ENCODE data around the gene HINT3. TPM values are rescaled to one million over a fixed set of nuclear protein-coding genes. Genes with fewer than 3 reads are reported as not detected.

HINT3 gene
- total RNA-seq, 1 donor from 2014 or later, result 17.4 TPM

GRCh38 chr6:125985979-125986300, 29.4 kb downstream of the HINT3 start:
- Mint-ChIP-seq H3K9me3 (no peaks in the 10 kb centered on the region), H3K36me3 (ENCODE audit: low read depth) (no peaks in the 10 kb centered on the region), H3K27ac (ENCODE audit: unreplicated experiment) (no peak overlapping the region), H3K4me3 (no peak overlapping the region), H3K4me1 (no peaks in the 10 kb centered on the region), H3K27me3 (ENCODE audit: low read depth) (no peaks in the 10 kb centered on the region)
- no peak for DNase-seq (ENCODE audit: low read depth, low spot score)
- TF ChIP-seq CTCF (conservative IDR thresholded peaks at IDR 0.05), result no peak

- no peaks in the 10 kb centered on the region for H3K4me1 Mint-ChIP-seq
- no peaks in the 10 kb centered on the region for H3K27me3 Mint-ChIP-seq (ENCODE audit: low read depth)
- DNase-seq (ENCODE audit: low read depth, low spot score), result peak; percentile 78
- H3K9me3 Mint-ChIP-seq, result no peaks in the 10 kb centered on the region
- H3K36me3 Mint-ChIP-seq (ENCODE audit: low read depth), result no peaks in the 10 kb centered on the region
- TF ChIP-seq CTCF (conservative IDR thresholded peaks at IDR 0.05), result peak; percentile 33
- H3K4me3 Mint-ChIP-seq, result peak within 1 kb of the TSS; percentile 50
- no peak within 1 kb of the TSS for H3K27ac Mint-ChIP-seq (ENCODE audit: unreplicated experiment)
These were observed 29.9 kb downstream of the HINT3 start, which contains the start of gene TRMT11 for GRCh38 chr6:125986301-125987025. TRMT11 (plus strand) TSS chr6:125986540; CDS start chr6:125986551, 11 bp downstream.

- DNase-seq (ENCODE audit: low read depth, low spot score), result no peak
- Mint-ChIP-seq H3K4me1 (no peaks in the 10 kb centered on the region), H3K4me3 (no peak overlapping the region), H3K9me3 (no peaks in the 10 kb centered on the region), H3K27ac (ENCODE audit: unreplicated experiment) (no peak overlapping the region), H3K27me3 (ENCODE audit: low read depth) (no peaks in the 10 kb centered on the region), H3K36me3 (ENCODE audit: low read depth) (no peaks in the 10 kb centered on the region)
- TF ChIP-seq CTCF (conservative IDR thresholded peaks at IDR 0.05), result no peak
These were observed 30.6 kb downstream of the HINT3 start for GRCh38 chr6:125987026-125987617.

GRCh38 chr6:125988280-125988679, 31.7 kb downstream of the HINT3 start:
- H3K27me3 Mint-ChIP-seq (ENCODE audit: low read depth), result no peaks in the 10 kb centered on the region
- no peaks in the 10 kb centered on the region for H3K9me3 Mint-ChIP-seq
- no peaks in the 10 kb centered on the region for H3K4me1 Mint-ChIP-seq
- DNase-seq (ENCODE audit: low read depth, low spot score), result no peak
- H3K27ac Mint-ChIP-seq (ENCODE audit: unreplicated experiment), result no peak overlapping the region
- TF ChIP-seq CTCF (conservative IDR thresholded peaks at IDR 0.05), result no peak
- no peak overlapping the region for H3K4me3 Mint-ChIP-seq
- no peaks in the 10 kb centered on the region for H3K36me3 Mint-ChIP-seq (ENCODE audit: low read depth)

GRCh38 chr6:125989631-125990030, 33.1 kb downstream of the HINT3 start:
- H3K9me3 Mint-ChIP-seq, result no peaks in the 10 kb centered on the region
- no peak overlapping the region for H3K27ac Mint-ChIP-seq (ENCODE audit: unreplicated experiment)
- no peak for TF ChIP-seq CTCF (conservative IDR thresholded peaks at IDR 0.05)
- H3K36me3 Mint-ChIP-seq (ENCODE audit: low read depth), result no peaks in the 10 kb centered on the region
- H3K27me3 Mint-ChIP-seq (ENCODE audit: low read depth), result no peaks in the 10 kb centered on the region
- DNase-seq (ENCODE audit: low read depth, low spot score), result no peak
- H3K4me1 Mint-ChIP-seq, result no peaks in the 10 kb centered on the region
- H3K4me3 Mint-ChIP-seq, result peak overlapping the region; percentile 41
